ENCODE data around the gene GRAMD1B.

- TF ChIP-seq POLR2A (IDR thresholded peaks at IDR 0.05), result no peak
- TF ChIP-seq, protein P1, sequence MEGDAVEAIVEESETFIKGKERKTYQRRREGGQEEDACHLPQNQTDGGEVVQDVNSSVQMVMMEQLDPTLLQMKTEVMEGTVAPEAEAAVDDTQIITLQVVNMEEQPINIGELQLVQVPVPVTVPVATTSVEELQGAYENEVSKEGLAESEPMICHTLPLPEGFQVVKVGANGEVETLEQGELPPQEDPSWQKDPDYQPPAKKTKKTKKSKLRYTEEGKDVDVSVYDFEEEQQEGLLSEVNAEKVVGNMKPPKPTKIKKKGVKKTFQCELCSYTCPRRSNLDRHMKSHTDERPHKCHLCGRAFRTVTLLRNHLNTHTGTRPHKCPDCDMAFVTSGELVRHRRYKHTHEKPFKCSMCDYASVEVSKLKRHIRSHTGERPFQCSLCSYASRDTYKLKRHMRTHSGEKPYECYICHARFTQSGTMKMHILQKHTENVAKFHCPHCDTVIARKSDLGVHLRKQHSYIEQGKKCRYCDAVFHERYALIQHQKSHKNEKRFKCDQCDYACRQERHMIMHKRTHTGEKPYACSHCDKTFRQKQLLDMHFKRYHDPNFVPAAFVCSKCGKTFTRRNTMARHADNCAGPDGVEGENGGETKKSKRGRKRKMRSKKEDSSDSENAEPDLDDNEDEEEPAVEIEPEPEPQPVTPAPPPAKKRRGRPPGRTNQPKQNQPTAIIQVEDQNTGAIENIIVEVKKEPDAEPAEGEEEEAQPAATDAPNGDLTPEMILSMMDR (IDR thresholded peaks at IDR 0.05), result no peak
Measured at GRCh38 chr11:123551079-123551478, 121.0 kb downstream of the GRAMD1B start.
